Measurements from ENCODE around the gene C21orf58.
A peak's percentile ranks its signal among the peaks of the same experiment; 100 is the strongest.

Gene C21orf58

DNA sequence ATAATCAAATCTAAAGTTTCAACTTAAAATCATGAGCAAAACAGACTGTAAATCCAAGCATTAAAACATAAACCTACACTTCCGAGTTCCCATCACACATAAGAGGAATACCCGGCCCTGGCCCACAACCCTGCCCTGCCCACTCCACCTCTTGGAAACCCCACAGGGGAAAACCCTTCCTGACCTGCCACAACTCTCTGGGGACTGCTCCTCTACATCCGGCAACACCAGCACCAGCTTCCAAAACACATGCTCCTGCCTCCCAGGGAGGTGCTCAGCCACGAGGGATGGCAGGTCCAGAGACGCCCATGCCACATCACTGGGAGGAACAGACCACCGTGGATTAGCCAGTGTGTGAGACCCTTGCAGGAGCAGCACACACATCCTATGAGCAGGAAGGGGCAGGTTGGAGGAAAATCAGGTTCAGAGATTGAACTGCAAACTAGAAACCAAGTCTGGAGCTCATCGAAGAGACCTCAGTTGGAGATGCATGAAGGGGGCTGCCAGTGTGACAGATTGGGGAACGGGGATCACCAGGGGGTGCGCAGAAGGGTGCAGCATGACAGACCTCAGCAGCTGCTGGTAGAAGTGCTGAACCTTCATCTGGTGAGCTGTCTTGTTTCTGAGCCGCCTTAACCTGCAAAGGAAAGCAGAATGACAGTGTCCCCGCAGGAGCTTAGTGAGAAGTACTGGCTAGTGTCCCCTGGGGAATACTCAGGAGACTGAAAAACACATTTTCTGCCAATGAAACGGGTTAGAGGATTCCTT lies 69.3 kb downstream of the C21orf58 start:
- no peak for DNase-seq (ENCODE audit: low read depth)

DNA sequence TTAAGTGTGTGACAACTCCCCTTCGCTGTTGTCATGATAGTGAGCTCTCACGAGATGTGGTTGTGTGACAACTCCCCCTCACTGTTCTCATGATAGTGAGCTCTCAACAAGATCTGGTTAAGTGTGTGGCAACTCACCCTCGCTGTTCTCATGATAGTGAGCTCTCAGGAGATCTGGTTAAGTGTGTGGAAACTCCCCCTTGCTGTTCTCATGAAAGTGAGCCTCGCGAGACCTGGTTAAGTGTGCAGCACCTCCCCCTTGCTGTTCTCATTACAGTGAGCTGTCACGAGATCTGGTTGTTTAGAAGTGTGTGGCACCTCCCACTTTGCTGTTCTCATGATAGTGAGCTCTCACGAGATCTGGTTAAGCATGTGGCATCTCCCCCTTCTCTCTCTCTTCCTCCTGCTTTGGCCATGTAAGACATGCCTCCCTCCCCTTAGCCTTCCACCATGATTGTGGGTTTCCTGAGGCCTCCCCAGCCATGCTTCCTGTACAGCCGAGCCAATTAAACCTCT lies 70.0 kb downstream of the C21orf58 start:
- DNase-seq (ENCODE audit: low read depth) = peak; percentile 100

DNA sequence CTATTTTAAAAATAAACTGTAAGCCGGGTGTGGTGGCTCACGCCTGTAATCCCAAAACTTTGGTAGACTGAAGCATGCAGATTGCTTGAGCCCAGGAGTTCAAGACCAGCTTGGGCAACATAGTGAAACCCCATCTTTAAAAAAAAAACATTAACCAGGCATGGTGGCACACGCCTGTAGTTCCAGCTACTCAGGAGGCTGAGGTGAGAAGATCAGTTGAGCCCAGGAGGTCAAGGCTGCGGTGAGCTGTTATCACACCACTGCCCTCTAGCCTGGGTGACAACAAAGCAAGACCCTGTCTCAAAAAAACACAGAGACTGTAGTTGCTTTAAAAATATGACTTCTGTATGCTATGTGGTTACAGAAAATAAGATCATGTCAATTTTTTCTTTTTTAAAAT lies 70.8 kb downstream of the C21orf58 start:
- no peak for DNase-seq (ENCODE audit: low read depth)

Data from CMK (cell line).